ENCODE data around the gene PARP8. TPM values are rescaled to one million over a fixed set of nuclear protein-coding genes. Genes with fewer than 3 reads are reported as not detected.
A peak's percentile ranks its signal among the peaks of the same experiment; 100 is the strongest.
"Not testable (repeated sequence)": the region's sequence is repeated elsewhere in the genome, so short reads cannot be mapped to it uniquely, and the experiment has no call there.

Gene PARP8
- total RNA-seq, 1 experiment from 2014 or later = 12.8 TPM

DNA sequence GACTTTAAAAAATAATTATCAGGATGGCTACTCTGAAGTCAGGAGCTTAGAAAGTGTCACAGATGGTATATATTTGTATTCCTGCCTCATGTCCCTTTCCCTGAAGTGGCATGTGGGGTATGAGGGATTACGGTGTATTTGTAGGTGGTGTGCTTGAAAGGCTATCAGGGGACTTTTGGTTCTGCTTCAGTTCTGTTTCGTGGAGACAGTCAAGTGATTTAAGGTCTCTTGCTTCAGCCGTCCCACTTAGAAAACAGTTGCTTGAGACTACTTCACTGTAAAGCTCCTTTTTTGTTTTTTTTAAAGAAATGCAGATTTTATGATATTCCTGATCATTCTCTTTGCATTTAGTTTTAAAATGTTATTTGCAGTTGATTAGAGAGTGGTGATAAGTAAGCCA is 18.3 kb downstream of the PARP8 start:
- no peak for DNase-seq (ENCODE audit: low spot score)

DNA sequence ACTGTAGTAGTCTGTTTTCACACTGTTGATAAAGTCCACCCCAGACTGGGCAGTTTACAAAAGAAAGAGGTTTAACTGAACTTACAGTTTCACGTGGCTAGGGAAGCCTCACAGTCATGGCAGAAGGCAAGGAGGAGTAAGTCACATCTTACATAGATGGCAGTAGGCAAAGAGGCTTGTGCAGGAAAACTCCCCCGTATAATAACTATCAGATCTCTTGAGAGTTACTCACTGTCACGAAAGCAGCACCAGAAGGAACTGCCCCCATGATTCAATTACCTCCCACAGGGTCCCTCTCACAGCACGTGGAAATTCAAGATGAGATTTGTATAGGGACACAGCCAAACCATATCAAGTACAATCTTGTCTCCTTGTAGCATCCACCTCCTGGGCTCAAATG is 21.1 kb downstream of the PARP8 start:
- no peak for DNase-seq (ENCODE audit: low spot score)

DNA sequence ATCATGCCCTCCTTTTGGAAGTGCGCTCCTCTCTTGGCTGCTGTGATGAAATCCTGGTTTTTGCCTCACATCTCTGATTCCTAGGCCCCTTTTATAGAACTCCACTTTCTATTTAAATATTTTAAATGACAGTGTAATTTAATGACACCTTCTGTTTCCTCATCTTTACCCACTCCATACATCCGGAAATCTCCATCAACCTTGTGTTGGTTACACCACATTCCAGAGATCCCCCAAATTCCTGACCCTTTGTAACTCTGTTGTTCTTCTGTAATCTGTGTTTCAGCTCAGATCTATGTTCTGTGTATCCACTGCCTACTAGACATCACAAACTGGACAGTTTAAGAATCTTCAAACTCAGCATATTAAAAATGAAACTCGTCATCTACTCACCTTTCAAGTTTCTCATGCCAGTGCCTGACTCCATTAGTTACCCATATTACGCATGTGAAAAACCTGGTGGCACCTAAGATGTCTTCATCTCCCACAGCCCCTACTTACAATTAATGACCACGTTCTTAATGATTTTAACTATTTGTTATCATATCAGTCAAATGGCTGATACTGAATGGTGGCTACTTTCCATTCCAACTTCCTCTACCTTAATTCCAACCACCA is 25.1 kb downstream of the PARP8 start:
- DNase-seq (ENCODE audit: low spot score) = no peak

DNA sequence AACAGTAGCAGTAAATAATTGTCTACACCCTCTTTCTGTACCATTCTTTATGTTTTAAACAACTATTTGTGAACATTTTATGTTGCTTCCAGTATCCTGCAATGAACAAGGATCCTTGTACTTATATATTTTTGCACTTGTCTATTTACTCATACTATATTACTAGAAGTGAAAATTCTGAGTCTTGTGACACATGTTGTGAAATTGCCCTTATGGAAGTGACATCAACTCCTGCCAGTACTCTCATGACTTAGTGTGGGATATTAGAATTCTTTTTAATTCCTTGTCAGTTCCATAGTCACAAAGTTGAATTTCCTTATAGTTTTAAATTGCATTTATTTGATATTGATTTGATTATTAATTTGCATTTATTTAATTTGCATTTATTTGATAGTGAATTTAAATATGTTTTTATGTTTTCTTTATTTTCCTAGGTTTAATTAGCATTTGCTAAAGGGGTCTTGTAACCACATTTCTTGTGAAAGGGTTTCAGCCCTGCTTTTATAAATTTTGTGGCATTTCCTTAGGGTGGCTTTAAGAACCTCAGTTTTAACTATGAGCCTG is 27.7 kb downstream of the PARP8 start:
- no peak for DNase-seq (ENCODE audit: low spot score)

DNA sequence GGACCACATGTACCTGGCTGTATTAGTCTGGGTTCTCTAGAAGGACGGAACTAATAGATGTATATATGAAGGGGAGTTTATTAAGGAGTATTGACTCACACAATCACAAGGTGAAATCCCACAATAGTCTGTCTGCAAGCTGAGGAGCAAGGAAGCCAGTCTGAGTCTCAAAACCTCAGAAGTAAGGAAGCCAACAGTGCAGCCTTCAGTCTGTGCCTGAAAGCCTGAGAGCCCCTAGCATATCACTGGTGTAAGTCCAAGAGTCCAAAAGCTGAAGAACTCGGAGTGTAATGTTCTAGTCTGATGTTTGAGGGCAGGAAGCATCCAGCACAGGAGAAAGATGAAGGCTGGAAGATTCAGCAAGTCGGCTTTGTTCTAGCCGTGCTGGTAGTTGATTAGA is 28.2 kb downstream of the PARP8 start:
- DNase-seq (ENCODE audit: low spot score) = not testable (repeated sequence)

DNA sequence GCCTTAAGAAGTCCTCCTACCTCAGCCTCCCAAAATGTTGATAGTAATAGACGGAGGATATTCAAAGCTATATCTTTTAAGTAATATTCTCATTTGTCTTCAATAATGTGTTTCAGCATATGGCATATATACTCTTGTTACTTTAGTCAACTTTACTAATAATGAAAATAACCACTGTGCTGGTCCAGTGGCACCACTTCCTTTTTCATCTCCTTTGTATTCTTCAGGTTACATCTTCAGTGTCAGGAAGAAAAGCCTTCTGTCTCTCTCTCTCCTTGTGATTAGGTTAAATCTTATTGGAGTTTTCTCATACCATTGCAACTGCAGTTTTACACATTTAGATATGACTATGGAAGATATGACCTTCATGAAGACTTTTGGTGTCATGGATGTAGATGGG is 31.3 kb downstream of the PARP8 start:
- no peak for DNase-seq (ENCODE audit: low spot score)

DNA sequence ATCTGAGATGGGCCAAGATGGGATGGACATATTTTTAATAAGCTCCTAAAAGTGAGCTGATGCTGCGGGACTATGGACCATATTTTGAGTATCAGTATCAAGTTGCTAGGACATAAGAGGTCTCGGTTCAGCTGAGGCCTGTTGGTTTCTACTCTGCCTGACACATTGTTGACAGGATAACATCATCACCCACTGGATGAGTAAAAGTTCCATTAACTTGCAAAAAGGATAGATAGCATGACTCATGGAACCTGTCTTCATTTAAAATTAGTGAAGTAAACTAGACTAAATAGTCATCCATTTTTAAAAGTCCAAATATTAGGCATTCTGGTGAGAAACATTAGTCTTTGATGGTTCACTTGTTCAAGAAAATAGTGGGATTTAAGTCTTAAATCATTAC is 33.3 kb downstream of the PARP8 start:
- no peak for DNase-seq (ENCODE audit: low spot score)

DNA sequence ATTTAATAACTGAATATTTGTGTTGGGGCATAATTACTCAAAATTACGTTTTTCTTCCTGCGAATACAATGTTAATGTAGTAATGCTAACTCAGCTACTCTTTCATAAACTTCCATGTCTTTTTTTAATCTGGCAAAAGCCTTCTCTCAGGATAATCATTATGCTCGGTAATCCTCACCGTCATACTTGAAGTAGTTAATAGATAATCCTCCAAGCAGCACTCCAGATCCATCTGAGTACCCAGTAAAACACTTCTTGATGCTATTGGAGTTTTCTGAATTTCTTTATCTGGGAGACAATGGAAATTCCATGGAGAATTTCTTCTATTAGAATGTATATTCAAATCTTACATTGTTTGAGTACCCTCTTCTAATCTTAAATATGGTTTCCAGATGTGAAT is 34.3 kb downstream of the PARP8 start:
- no peak for DNase-seq (ENCODE audit: low spot score)

DNA sequence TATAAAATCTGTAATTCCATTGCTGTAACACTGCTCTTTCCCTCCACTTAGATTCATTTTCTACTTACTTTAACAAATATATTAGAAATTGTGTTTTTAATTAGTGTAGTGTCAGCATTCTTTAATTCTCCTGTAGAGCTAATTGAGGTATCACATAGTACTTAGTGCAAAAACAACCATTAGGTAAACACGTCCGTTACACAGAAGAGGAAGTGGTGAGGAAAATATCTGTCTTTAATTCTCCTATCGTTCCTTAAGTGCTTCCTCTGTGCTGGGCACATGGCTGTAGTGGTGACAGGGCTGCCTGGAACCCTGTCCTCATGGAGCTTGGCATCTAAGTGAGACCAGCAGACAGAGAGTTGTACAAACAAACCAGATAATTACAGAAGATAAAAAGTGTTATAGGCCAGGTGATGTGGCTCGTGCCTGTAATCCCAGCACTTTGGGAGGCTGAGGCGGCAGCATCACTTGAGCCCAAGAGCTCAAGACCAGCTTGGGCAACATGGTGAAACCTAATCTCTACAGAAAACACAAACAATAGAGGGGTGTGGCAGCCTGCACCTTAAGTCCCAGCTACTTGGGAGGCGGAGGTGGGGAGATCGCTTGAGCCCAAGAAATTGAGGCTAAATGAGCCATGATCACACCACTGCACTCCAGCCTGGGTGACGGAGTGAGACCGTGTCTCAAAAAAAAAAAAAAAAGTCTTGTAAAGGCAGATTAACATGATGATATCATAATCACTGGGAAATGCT is 36.4 kb downstream of the PARP8 start:
- DNase-seq (ENCODE audit: low spot score) = no peak

DNA sequence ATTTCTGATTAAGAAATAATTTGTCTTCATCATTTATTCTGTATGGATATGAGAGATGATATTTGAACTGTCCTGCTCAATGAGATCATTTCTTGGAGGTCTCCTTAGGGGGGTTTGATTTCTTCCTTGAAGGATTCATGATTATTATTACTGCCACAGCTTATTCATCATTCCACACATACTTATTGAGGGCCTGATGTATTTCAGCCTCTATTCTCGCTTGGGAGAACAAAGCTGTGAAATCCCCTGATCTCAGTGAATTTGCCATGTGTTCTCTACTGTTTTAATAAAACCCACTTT is 36.9 kb downstream of the PARP8 start:
- DNase-seq (ENCODE audit: low spot score) = no peak

DNA sequence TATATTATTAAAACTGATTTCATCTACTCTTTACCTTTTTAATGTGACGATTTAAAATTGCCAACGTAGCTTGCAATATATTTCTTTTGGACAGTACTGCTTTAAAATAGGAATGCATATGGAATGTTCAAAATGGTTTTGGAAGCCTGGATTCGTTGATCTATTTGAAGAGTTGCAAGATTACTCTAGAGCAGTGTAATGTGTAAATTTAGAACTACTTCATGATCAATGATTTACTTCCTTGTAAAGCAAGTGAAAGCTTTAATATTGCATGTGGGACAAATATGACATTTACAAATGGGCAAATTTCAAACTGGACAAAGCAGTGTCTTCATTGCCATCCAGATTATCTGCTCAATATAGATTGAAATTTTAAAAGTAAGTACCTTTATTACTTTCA is 38.3 kb downstream of the PARP8 start:
- DNase-seq (ENCODE audit: low spot score) = no peak

DNA sequence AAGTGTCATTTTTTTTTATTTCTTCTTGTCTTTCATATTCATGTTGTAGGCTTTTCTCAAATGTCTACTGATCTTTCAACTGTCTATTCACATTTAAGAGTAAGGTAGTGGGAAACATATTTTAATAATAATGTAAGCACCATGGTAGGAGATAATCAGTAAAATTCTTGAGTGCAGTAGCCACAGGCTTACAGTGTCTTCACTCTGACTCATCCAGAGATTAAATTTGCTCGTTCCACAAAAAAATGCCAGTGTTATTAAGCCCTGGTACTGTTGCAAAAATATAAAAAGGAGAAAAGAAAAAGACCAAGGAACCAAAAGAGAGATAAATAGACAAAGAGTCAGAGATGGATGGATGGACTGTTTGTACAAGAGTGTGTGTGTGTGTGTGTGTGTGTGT is 43.0 kb downstream of the PARP8 start:
- no peak for DNase-seq (ENCODE audit: low spot score)

DNA sequence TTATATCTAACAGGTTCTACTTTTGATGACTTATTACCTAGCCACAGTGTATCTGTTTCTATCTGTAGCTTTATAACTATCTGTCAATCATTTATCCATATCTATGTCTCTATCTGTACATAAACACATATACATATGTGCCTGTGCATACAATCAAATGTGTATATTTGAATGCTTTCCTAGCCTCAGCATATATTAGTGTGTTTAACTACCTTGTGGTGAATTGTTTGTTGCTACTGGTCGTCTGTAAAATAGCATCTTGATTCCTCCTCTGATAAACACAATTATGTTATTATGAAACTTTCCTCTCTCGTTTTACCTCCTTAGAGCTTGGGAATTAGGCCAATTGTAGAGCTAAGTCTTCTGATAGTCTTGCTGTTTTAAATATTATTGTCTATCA is 44.4 kb downstream of the PARP8 start:
- DNase-seq (ENCODE audit: low spot score) = no peak

DNA sequence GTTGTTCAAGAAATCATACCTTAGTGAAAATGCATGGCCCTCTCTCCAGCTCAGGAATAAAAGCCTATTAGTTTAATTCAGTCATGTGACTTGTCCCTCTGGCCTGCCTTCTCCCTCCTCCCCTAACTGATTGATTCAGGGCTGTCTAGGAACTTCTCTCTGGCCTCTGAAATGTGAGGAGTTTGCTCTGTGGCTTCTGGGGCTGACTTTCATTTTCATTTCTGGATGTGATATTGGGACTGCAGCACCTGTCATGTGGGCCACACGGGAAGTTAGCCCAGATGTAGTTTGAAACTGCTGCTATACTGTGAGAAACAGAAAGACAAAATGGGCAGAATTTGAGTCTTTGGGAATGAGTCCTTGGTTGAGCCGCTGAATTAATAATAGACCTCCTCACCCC is 44.8 kb downstream of the PARP8 start:
- DNase-seq (ENCODE audit: low spot score) = peak; percentile 73

DNA sequence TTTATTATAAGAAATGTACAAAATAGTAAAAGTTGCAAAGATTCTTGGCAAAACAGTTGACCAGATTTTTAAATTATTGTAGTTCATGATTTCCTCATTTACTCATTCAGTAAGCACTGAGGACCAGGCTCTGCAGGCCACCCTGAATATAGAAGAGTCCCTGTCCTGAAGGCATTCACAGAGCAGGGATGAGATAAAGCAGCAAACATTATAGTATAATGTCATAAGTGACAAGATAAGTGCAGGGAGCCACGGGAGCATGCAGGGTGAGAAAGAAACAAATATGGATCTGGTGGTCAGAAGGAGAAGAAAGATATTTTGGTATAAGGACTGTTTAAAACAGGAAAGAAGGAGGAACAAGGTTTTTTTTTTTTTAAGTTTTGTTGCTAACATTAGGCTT is 46.0 kb downstream of the PARP8 start:
- no peak for DNase-seq (ENCODE audit: low spot score)

DNA sequence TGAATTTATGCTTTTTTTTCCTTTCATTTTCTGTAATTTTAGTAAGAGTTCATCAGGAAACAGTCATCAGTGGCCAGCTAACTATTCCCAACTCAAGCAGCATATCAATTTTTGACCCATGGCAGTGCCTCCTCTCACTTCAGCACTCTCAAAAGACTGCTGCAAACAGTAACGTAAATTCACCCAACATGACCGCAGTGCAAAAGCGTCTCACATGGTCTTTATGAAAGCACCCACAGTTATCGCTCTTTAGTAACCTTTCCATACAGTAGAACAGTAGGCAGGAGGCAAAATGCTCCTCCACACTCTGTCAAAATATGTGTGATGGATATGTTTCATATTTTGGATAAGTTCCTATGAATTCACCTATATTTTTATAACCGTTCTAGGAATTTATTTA is 48.6 kb downstream of the PARP8 start:
- no peak for DNase-seq (ENCODE audit: low spot score)

DNA sequence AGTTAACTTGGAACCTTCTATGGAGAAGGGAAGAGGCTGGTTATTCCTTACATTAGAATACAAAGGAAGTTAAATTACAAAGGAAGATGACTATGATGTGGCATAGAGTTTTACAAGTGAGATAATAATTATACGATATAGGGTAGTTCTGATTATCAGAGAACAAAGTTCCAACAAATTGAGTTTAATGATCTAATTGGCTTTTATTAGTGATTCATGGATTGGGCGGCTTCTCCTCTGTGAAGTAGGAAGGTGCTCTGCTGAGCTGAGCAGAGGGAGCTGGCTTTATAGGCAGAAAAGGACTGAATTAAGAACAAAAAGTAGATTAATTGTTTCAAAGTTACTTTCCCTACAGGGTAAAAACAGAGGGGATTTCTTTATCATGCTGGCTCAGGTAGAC is 49.7 kb downstream of the PARP8 start:
- no peak for DNase-seq (ENCODE audit: low spot score)

DNA sequence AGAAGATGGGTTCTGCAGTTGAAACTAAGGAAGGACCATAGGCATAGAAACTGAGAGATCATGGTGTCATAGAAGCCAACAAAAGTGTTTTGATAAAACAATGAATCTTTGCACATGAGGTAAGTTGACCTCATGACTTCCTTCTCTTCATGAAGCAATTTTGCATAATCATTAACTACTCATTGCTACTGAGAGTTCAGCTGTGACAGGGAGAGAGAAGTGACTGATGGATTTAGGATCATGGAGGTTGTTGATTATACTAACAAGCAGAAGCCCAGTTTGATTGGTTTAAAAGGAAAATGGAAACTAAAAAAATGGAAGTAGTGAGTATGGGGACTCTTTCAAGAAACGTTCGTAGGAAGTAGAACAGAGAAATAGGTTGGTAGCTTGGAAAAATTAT is 51.2 kb downstream of the PARP8 start:
- DNase-seq (ENCODE audit: low spot score) = no peak

DNA sequence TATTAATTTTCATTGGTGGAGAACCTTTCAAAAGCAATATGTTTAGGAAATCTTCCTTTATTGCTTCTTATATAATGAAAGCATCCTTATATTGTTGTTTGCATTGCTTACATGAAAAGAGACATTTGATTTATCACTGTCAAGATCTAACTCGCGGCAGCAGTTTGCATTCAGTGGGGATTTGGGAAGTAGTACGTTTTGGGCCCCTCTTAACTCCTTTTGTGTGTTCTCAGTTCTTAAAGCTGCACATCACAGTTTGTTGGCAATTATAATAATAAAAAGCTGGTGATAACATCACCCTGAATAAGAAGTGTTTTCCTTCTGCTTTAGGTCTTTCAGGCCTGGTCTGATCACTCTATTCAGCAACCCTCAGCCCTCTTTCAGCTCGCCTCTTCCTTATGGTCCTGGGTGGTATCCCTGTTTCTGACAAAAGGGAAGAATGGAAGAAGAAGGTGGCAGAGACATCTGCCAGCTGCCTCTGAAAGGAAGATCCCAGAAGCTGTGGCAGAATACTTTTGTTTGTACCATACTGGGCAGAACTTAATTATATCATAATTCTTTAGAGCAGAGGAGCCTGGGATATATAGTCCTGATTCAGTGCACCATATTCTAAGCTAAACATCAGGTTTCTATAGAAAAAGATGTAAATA is 53.7 kb downstream of the PARP8 start:
- no peak for DNase-seq (ENCODE audit: low spot score)

DNA sequence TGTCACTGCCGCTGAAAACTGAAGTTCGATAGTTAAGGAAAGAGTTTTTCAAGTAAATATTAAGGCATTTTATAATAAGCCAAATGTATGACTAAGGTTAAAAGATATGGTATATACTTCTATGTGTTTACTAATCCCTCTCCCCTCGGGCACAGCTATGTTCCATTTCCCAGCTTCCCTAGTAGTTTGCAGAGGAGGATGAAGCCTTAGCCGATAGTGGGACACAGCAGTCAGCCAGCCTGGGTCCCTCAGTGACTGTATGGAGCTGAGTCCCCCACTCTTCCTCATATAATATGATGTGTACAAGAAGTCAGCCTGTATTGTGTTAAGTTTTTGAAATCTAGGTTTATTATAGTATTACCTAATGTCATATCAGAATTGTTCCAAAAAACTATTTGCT is 55.8 kb downstream of the PARP8 start:
- no peak for DNase-seq (ENCODE audit: low spot score)

DNA sequence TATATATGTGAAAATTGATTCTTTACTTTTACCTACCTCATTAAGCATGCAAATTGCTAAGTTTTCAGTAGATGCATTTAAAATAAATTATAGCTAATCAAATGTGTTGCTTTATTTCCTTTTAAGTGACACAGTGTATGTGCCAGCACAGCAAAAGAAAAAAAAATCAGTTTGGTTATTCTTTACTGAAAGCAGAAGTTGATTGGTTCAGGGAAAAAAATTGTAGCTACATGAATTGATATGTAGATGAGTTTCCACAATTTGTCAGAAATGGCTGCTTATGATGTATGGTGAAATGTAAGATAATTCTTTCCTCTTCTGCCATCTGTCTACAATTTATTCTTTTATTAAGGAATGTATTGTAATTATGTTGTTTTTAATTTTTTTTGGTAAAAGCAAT is 57.8 kb downstream of the PARP8 start:
- DNase-seq (ENCODE audit: low spot score) = no peak

DNA sequence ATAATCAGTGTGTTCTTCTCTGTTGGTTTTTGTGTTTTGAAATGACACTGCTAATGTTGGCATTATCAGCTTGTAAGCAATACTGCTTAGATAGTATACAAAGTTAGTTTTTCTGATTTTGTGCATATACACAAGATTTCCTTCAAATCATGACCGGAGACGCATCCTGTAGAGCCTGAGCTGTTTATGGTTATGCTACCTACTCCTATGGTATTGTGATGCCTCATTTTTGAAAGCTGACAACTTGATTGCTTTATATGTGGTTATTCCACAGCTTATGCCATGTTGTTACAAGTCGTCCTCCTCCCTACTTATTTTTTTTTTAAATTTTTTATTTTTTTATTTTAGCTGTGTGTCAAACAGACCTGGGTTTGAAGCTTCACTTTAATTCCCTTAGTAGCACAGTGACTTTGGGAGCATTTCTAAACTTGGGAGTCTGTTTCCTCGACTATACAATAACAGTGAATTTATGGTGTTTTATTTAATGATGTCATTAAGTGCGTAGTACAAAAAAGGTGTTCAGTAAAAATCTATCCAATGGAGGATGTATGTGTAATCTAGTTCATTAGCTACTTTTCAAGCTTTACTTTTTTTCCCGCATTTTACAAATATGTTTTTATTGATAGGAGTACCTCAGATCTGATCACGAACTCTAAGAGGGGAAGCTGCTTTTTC is 59.5 kb downstream of the PARP8 start:
- no peak for DNase-seq (ENCODE audit: low spot score)
